Caco-2 (cell line): ENCODE data around the gene AZI2. TPM values are rescaled to one million over a fixed set of nuclear protein-coding genes. Genes with fewer than 3 reads are reported as not detected.

ENCODE experiments used
- BruUV-seq: library from RNA; stranded (reverse); fragments of 400-500 nt; replicated peaks from 2 replicates; lab custom pipeline; 2021; lab: Mats Ljungman, UMichigan
- CTCF ChIA-PET: fragments of 300-600 bp; sonication (Branson Sonifier 250); formaldehyde crosslinking; loops from one replicate; lab custom pipeline; 2022; ENCODE audit warnings: antibody characterized with exemption; lab: Charles Lee
- POLR2A ChIA-PET: fragments of 300-600 bp; sonication (Branson Sonifier 250); formaldehyde crosslinking; loops from one replicate; lab custom pipeline; 2022; ENCODE audit warnings: antibody characterized with exemption; lab: Charles Lee
- DNase-seq, 2 experiments: peaks; one replicate each; pipeline versions ENCODE4 v3.0.0 to v3.0.0-alpha.2; 2020 to 2022
- H3K27me3 ChIP-seq: replicated peaks from 2 replicates; pipeline ENCODE4 v1.6.0; 2011; ENCODE audit warnings: low read length; ENCODE audit not compliant: control insufficient read depth, insufficient read depth
- H3K36me3 ChIP-seq: 2 replicates; pipeline ENCODE4 v1.5.1; 2011; ENCODE audit warnings: low read length; ENCODE audit not compliant: control insufficient read depth, insufficient read depth
- H3K4me1 ChIP-seq: fragments of 250-450 bp; sonication (Bioruptor Pico); 2 replicates; pipeline ENCODE4 v1.5.1; 2020; ENCODE audit warnings: mild to moderate bottlenecking
- H3K4me3 ChIP-seq: 2 replicates; pipeline ENCODE4 v1.5.1; 2011; ENCODE audit warnings: low read depth, mild to moderate bottlenecking, control low read depth, low read length
- H3K9me3 ChIP-seq: fragments of 250-450 bp; sonication (Bioruptor Pico); 2 replicates; pipeline ENCODE4 v1.5.1; 2020; ENCODE audit warnings: mild to moderate bottlenecking, moderate library complexity
- H3K27ac Mint-ChIP-seq: one replicate; pipeline ENCODE4 v1.8.0; 2022; ENCODE audit warnings: mixed read lengths; ENCODE audit not compliant: unreplicated experiment
- H3K27me3 Mint-ChIP-seq: one replicate; pipeline ENCODE4 v1.8.0; 2022; ENCODE audit warnings: mixed read lengths; ENCODE audit not compliant: insufficient read depth, unreplicated experiment
- H3K36me3 Mint-ChIP-seq: one replicate; pipeline ENCODE4 v1.8.0; 2022; ENCODE audit warnings: mild to moderate bottlenecking, mixed read lengths; ENCODE audit not compliant: insufficient read depth, unreplicated experiment
- H3K4me1 Mint-ChIP-seq: one replicate; pipeline ENCODE4 v1.8.0; 2022; ENCODE audit warnings: low read depth, mixed read lengths; ENCODE audit not compliant: unreplicated experiment
- H3K4me3 Mint-ChIP-seq: one replicate; pipeline ENCODE4 v1.8.0; 2022; ENCODE audit warnings: mild to moderate bottlenecking, moderate library complexity, mixed read lengths; ENCODE audit not compliant: unreplicated experiment
- H3K9me3 Mint-ChIP-seq: one replicate; pipeline ENCODE4 v1.8.0; 2022; ENCODE audit warnings: mixed read lengths; ENCODE audit not compliant: unreplicated experiment
- intact Hi-C: fragments of 100-400 bp; cut with micrococcal nuclease; formaldehyde crosslinking; loops from one replicate; pipeline ENCODE4 v1.10.0; 2022; ENCODE audit not compliant: unreplicated experiment
- total RNA-seq: library from RNA; stranded (reverse); gene quantifications from 2 replicates; pipeline ENCODE4 v1.2.3, GENCODE V29; 2022
- TF ChIP-seq, protein P1 (sequence below), 2 experiments: fragments of 200-600 bp in 1 of 2; IDR thresholded peaks; 1 replicate in 1 of 2; 2 replicates in 1 of 2; pipeline versions ENCODE4 v1.5.1 to v1.8.0; 2011 to 2022; ENCODE audit warnings: antibody characterized with exemption in 1 of 2, control low read depth in 1 of 2, inconsistent platforms in 1 of 2, low read depth in 1 of 2, low read length in 1 of 2, mild to moderate bottlenecking in 1 of 2, moderate library complexity in 1 of 2; ENCODE audit not compliant: insufficient read depth in 1 of 2, severe bottlenecking in 1 of 2, unreplicated experiment in 1 of 2

Gene AZI2
- total RNA-seq, 1 experiment from 2014 or later = 57.4 TPM

DNA sequence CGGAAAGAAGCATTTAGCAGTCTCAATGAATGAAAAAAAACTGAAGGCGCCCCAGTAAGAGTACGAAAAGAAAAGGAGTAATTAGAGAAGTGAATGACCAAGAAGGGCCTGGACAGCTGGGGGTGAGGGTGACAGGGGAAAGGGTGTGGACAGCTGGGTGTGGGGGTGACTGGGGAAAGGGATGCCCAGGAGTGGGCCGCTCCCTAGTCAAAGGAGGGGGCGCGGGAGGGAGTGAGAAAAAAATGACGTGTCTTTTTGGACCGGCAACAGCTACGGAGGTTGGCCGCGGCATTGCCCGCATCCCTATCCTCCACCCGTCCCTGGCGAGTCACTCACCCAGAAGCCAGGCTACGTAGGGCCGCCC is 377 bp downstream of the AZI2 start:
- H3K4me1 Mint-ChIP-seq = peaks cover 7% of the 10 kb centered on the region
- TF ChIP-seq, protein P1, sequence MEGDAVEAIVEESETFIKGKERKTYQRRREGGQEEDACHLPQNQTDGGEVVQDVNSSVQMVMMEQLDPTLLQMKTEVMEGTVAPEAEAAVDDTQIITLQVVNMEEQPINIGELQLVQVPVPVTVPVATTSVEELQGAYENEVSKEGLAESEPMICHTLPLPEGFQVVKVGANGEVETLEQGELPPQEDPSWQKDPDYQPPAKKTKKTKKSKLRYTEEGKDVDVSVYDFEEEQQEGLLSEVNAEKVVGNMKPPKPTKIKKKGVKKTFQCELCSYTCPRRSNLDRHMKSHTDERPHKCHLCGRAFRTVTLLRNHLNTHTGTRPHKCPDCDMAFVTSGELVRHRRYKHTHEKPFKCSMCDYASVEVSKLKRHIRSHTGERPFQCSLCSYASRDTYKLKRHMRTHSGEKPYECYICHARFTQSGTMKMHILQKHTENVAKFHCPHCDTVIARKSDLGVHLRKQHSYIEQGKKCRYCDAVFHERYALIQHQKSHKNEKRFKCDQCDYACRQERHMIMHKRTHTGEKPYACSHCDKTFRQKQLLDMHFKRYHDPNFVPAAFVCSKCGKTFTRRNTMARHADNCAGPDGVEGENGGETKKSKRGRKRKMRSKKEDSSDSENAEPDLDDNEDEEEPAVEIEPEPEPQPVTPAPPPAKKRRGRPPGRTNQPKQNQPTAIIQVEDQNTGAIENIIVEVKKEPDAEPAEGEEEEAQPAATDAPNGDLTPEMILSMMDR (IDR thresholded peaks at IDR 0.05; ENCODE audit: insufficient read depth in 1 of 2, low read depth in 1 of 2, low read length in 1 of 2, severe bottlenecking in 1 of 2, unreplicated experiment in 1 of 2) = no peak
- CTCF ChIA-PET = no interaction called here
- H3K4me3 Mint-ChIP-seq = peak overlapping the region; percentile 99
- Histone ChIP-seq H3K27me3 (no peaks in the 10 kb centered on the region), H3K4me3 (peak overlapping the region; percentile 69), H3K9me3 (no peaks in the 10 kb centered on the region), H3K36me3 (no peaks in the 10 kb centered on the region), H3K4me1 (no peaks in the 10 kb centered on the region)
- no peaks in the 10 kb centered on the region for H3K27me3 Mint-ChIP-seq
- POLR2A ChIA-PET = interaction anchor here (0.5 to 0.7 kb wide), 2 partner anchors 12 to 864 kb away, joined by 3 to 5 read pairs; partner anchors contain the start of gene SLC4A7
- peak overlapping the region; percentile 99 for H3K27ac Mint-ChIP-seq
- intact Hi-C loops = loop anchor here (2.0 to 10.0 kb wide), 3 partner anchors 107 to 863 kb away; partner anchors contain the start of genes CMC1 and SLC4A7
- DNase-seq = no peak
- H3K36me3 Mint-ChIP-seq = peaks cover 12% of the 10 kb centered on the region
- no peaks in the 10 kb centered on the region for H3K9me3 Mint-ChIP-seq
- BruUV-seq = no TSS peak

DNA sequence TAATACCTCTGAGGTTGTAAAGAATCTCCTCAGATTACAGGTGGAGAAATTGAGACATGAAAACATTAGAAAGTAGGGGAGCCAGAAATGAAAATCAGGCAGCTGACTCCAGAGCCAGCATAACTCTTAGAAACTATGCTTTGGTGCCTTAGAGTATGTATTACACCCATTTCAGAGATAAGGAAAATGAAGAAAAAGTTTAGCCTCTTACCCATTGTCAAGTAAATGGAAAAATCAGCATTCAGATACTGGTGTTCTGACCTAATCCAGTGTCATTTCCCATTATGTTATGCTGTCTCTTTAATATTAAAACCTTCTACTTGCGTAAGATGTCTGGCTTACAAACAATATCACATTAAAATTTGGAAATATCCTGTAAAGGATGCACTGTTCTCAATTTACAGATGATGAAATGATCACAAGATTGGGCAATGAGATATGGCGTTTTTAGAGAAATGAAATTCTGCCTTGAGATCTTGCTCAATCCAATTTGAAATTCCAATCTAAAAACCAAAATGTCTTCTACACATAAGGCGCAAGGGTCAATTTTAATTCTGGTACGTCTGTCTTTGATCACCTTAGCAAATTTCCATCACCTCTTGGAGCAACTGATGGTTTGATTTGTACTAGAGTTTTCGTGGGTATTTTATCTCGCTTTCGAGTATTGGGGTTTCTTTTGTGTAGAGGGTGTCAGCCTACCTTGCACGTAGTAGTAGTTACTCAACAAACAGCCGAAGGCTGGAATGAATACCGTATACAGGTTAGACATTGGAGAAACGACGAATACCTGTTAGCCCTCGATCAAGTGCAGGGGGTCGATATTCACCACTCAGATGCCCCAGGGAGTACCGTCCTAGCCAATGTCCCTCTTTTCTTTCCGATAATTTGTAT is 1.0 kb downstream of the AZI2 start:
- Mint-ChIP-seq H3K27me3 (no peaks in the 10 kb centered on the region), H3K4me3 (peak overlapping the region; percentile 99), H3K4me1 (peaks cover 7% of the 10 kb centered on the region), H3K27ac (peak overlapping the region; percentile 99), H3K9me3 (no peaks in the 10 kb centered on the region), H3K36me3 (peaks cover 12% of the 10 kb centered on the region)
- no peaks in the 10 kb centered on the region for H3K27me3 ChIP-seq
- no peaks in the 10 kb centered on the region for H3K4me1 ChIP-seq
- intact Hi-C loops = loop anchor here (2.0 to 10.0 kb wide), 3 partner anchors 107 to 863 kb away; partner anchors contain the start of genes CMC1 and SLC4A7
- peak overlapping the region; percentile 69 for H3K4me3 ChIP-seq
- no peaks in the 10 kb centered on the region for H3K36me3 ChIP-seq
- no peaks in the 10 kb centered on the region for H3K9me3 ChIP-seq
- ChIA-PET POLR2A (interaction anchor here (0.5 kb wide), 1 partner anchor 863 kb away, joined by 3 read pairs; the partner anchor contains the start of gene SLC4A7), CTCF (no interaction called here)
- peak in 1 of 2 experiments; percentile 11 for DNase-seq
- TSS peak; percentile 37 for BruUV-seq
- TF ChIP-seq, protein P1 (IDR thresholded peaks at IDR 0.05; ENCODE audit: insufficient read depth in 1 of 2, low read depth in 1 of 2, low read length in 1 of 2, severe bottlenecking in 1 of 2, unreplicated experiment in 1 of 2) = no peak

DNA sequence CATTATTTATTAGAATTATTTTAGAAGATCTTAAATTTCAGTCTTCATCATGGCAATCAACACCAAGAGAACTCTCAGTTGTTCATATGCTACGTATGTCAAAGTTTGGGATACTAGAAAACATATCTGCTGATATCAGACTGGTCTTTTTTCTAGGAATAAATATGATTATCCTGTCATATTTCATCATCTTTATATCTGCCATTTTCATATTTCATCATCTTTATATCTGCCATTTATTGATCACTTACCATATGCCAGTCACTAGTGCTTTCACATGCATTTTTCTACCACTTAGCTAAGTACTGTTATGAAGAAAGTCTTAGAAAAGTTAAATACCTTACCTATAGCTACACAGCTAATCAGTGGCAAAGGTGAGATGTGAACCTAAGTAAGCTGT is 2.9 kb downstream of the AZI2 start:
- no peaks in the 10 kb centered on the region for H3K36me3 ChIP-seq
- H3K4me1 ChIP-seq = no peaks in the 10 kb centered on the region
- DNase-seq = no peak
- no peaks in the 10 kb centered on the region for H3K27me3 ChIP-seq
- H3K27me3 Mint-ChIP-seq = no peaks in the 10 kb centered on the region
- no peak overlapping the region for H3K4me3 ChIP-seq
- H3K27ac Mint-ChIP-seq = no peak overlapping the region
- TF ChIP-seq, protein P1 (IDR thresholded peaks at IDR 0.05; ENCODE audit: insufficient read depth in 1 of 2, low read depth in 1 of 2, low read length in 1 of 2, severe bottlenecking in 1 of 2, unreplicated experiment in 1 of 2) = no peak
- peaks cover 7% of the 10 kb centered on the region for H3K4me1 Mint-ChIP-seq
- intact Hi-C loops = loop anchor here (5.0 to 10.0 kb wide), 2 partner anchors 633 to 861 kb away; partner anchors contain the start of gene SLC4A7
- no peaks in the 10 kb centered on the region for H3K9me3 ChIP-seq
- no peak overlapping the region for H3K4me3 Mint-ChIP-seq
- ChIA-PET CTCF (no interaction called here), POLR2A (no interaction called here)
- no peaks in the 10 kb centered on the region for H3K9me3 Mint-ChIP-seq
- peaks cover 12% of the 10 kb centered on the region for H3K36me3 Mint-ChIP-seq
- BruUV-seq = no TSS peak
